NOMO-1 treated with DMSO at 0.1 percent for 48 hours (cell line): ENCODE results near the gene BIRC5.
"Not testable (repeated sequence)": the region's sequence is repeated elsewhere in the genome, so short reads cannot be mapped to it uniquely, and the experiment has no call there.

ENCODE experiments used
- DNase-seq: peaks from one replicate; lab custom pipeline; 2025; ENCODE audit not compliant: unreplicated experiment; lab: John Stamatoyannopoulos, UW

Gene BIRC5

GRCh38 chr17:78214016-78214705 is at the start of gene BIRC5:
BIRC5 (plus strand) TSS chr17:78214253; CDS start chr17:78214317, 64 bp downstream.
- peak; percentile 86 for DNase-seq

GRCh38 chr17:78164748-78165607 is 49.1 kb upstream of the BIRC5 start:
- DNase-seq = no peak

GRCh38 chr17:78166416-78166815 is 47.6 kb upstream of the BIRC5 start:
- DNase-seq = no peak

- peak; percentile 77 for DNase-seq
Measured at GRCh38 chr17:78168242-78168902, 45.7 kb upstream of the BIRC5 start, which contains the start of gene SYNGR2. SYNGR2 (plus strand) TSS chr17:78168581; CDS start chr17:78168617, 36 bp downstream.

GRCh38 chr17:78168903-78169793 is 44.9 kb upstream of the BIRC5 start:
- DNase-seq = no peak

GRCh38 chr17:78170692-78171590 is 43.1 kb upstream of the BIRC5 start:
- DNase-seq = no peak

GRCh38 chr17:78171591-78172248 is 42.3 kb upstream of the BIRC5 start:
- not testable (repeated sequence) for DNase-seq

GRCh38 chr17:78172249-78173051 is 41.6 kb upstream of the BIRC5 start:
- DNase-seq = no peak

GRCh38 chr17:78173097-78173715 is 40.8 kb upstream of the BIRC5 start:
- DNase-seq = no peak

- peak; percentile 78 for DNase-seq
Measured at GRCh38 chr17:78174346-78174869, 39.6 kb upstream of the BIRC5 start.

- no peak for DNase-seq
Measured at GRCh38 chr17:78174870-78175642, 39.0 kb upstream of the BIRC5 start.

GRCh38 chr17:78175643-78175981 is 38.4 kb upstream of the BIRC5 start:
- no peak for DNase-seq

GRCh38 chr17:78176548-78177025 is 37.5 kb upstream of the BIRC5 start:
- peak; percentile 18 for DNase-seq

GRCh38 chr17:78179372-78179771 is 34.7 kb upstream of the BIRC5 start:
- no peak for DNase-seq

GRCh38 chr17:78180083-78180482 is 34.0 kb upstream of the BIRC5 start:
- DNase-seq = no peak

GRCh38 chr17:78180508-78180907 is 33.5 kb upstream of the BIRC5 start:
- no peak for DNase-seq

- no peak for DNase-seq
Measured at GRCh38 chr17:78182504-78182903, 31.5 kb upstream of the BIRC5 start.
